Lower leg skin (tissue), 3 donors: ENCODE results near the gene CDK3.

Source experiments
- CTCF ChIP-seq, 3 donors: fragments of 450-650 bp; IDR thresholded peaks; one replicate each; pipeline ENCODE4 v1.5.1; 2016; ENCODE audit warnings: antibody characterized with exemption in 3 of 3, mild to moderate bottlenecking in 3 of 3, moderate library complexity in 2 of 3
- POLR2A ChIP-seq, 2 donors: fragments of 450-650 bp; IDR thresholded peaks; one replicate each; pipeline ENCODE4 v1.6.1; 2016 to 2017; ENCODE audit warnings: antibody characterized with exemption in 2 of 2, mild to moderate bottlenecking in 1 of 2, moderate library complexity in 1 of 2

GRCh38 chr17:76025294-76025693, 24.6 kb downstream of the CDK3 start:
- TF ChIP-seq CTCF (IDR thresholded peaks at IDR 0.05): no peak
- no peak for TF ChIP-seq POLR2A (IDR thresholded peaks at IDR 0.05)
